Karpas-422 (cell line): Measurements from ENCODE around the gene RAB44. TPM values are rescaled to one million over a fixed set of nuclear protein-coding genes. Genes with fewer than 3 reads are reported as not detected.
A peak's percentile ranks its signal among the peaks of the same experiment; 100 is the strongest.

Experiments used
- DNase-seq: peaks from one replicate; pipeline ENCODE4 v3.0.0-alpha.2; 2015
- H2AFZ ChIP-seq: fragments of 200-600 bp; sonication (generic); 2 replicates; pipeline ENCODE4 v1.6.1; 2014; ENCODE audit warnings: antibody characterized with exemption, low read length, mixed read lengths
- H3K27ac ChIP-seq: fragments of 200-600 bp; sonication (generic); 2 replicates; pipeline ENCODE4 v1.5.1; 2014; ENCODE audit warnings: mild to moderate bottlenecking, low read length, moderate library complexity
- H3K27me3 ChIP-seq: fragments of 200-600 bp; sonication (generic); 2 replicates; pipeline ENCODE4 v1.6.1; 2014; ENCODE audit warnings: low read length, mixed read lengths
- H3K36me3 ChIP-seq: fragments of 200-600 bp; sonication (generic); 2 replicates; pipeline ENCODE4 v1.6.1; 2014; ENCODE audit warnings: low read length, mixed read lengths; ENCODE audit not compliant: insufficient read depth
- H3K4me1 ChIP-seq: fragments of 200-600 bp; sonication (generic); 2 replicates; pipeline ENCODE4 v1.6.1; 2014; ENCODE audit warnings: mild to moderate bottlenecking, low read length, mixed read lengths
- H3K4me2 ChIP-seq: fragments of 200-600 bp; sonication (generic); 2 replicates; pipeline ENCODE4 v1.6.1; 2014; ENCODE audit warnings: low read length, low read depth, mild to moderate bottlenecking; ENCODE audit not compliant: poor library complexity, severe bottlenecking
- H3K4me3 ChIP-seq: fragments of 200-600 bp; sonication (generic); 2 replicates; pipeline ENCODE4 v1.5.1; 2014; ENCODE audit warnings: mild to moderate bottlenecking, antibody characterized with exemption, low read length, mixed read lengths
- H3K79me2 ChIP-seq: fragments of 200-600 bp; sonication (generic); 2 replicates; pipeline ENCODE4 v1.6.1; 2014; ENCODE audit warnings: mild to moderate bottlenecking, low read length, mixed read lengths
- H3K9ac ChIP-seq: fragments of 200-600 bp; sonication (generic); 2 replicates; pipeline ENCODE4 v1.6.0; 2014; ENCODE audit warnings: low read length
- H3K9me2 ChIP-seq: fragments of 200-600 bp; sonication (generic), shearing (Covaris generic); replicated peaks from 2 replicates; pipeline ENCODE4 v1.6.0; 2014; ENCODE audit warnings: mild to moderate bottlenecking, low read length, moderate library complexity; ENCODE audit not compliant: insufficient read depth
- H3K9me3 ChIP-seq: fragments of 300-700, 200-600 bp; sonication (generic); 2 replicates; pipeline ENCODE4 v1.6.1; 2014; ENCODE audit warnings: low read length, mixed read lengths
- H4K20me1 ChIP-seq: fragments of 200-600 bp; sonication (generic); 2 replicates; pipeline ENCODE4 v1.6.1; 2014; ENCODE audit warnings: mild to moderate bottlenecking, antibody characterized with exemption, low read length, low read depth; ENCODE audit not compliant: insufficient read depth
- total RNA-seq: library from RNA; depleted of rRNA; stranded (reverse); fragments of >200 nt; shearing (Covaris generic); gene quantifications from 2 replicates; pipeline ENCODE4 v1.2.3, GENCODE V29; 2014; ENCODE audit warnings: low replicate concordance

The RAB44 gene
- total RNA-seq, 1 experiment from 2014 or later = not detected

GRCh38 chr6:36663504-36664446 lies 33.9 kb upstream of the RAB44 start:
- H3K27ac ChIP-seq = no peak overlapping the region
- no peaks in the 10 kb centered on the region for H3K79me2 ChIP-seq
- H3K36me3 ChIP-seq = no peaks in the 10 kb centered on the region
- H3K4me3 ChIP-seq = peak overlapping the region; percentile 53; the same call in 1 of the 2 replicates
- no peaks in the 10 kb centered on the region for H3K9me2 ChIP-seq
- no peaks in the 10 kb centered on the region for H3K9me3 ChIP-seq
- H3K27me3 ChIP-seq = peaks cover 2% of the 10 kb centered on the region; the same call in 1 of the 2 replicates
- peak overlapping the region; percentile 74 for H3K4me2 ChIP-seq
- H3K4me1 ChIP-seq = peaks cover 73% of the 10 kb centered on the region
- H3K9ac ChIP-seq = no peak overlapping the region
- no peak for DNase-seq
- peaks cover 6% of the 10 kb centered on the region; the same call in 1 of the 2 replicates for H4K20me1 ChIP-seq
- H2AFZ ChIP-seq = no peak overlapping the region

DNA sequence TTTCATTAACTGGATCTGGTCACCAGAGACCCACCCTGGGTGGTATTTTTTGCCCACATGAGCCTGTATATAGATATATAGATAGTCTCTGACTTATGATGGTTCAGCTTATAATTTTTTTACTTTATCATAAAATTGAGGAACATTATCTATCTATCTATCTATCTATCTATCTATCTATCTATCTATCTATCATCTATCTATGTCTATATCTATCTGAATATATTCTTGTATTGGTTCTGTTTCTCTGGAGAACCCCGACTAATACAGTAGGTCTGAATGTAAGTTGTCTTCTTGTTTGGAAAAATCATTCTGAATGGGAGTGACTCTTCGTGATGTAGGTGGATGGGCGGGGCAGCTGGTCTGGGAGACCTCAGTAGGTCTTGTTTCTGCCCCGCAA lies 32.4 kb upstream of the RAB44 start:
- Histone ChIP-seq H3K27me3 (peaks cover 2% of the 10 kb centered on the region; the same call in 1 of the 2 replicates), H3K27ac (peak overlapping the region; percentile 44; the same call in 1 of the 2 replicates), H3K4me3 (peak overlapping the region; percentile 53), H3K79me2 (no peaks in the 10 kb centered on the region), H3K9me3 (no peaks in the 10 kb centered on the region), H4K20me1 (peaks cover 6% of the 10 kb centered on the region; the same call in 1 of the 2 replicates), H2AFZ (no peak overlapping the region), H3K9me2 (no peaks in the 10 kb centered on the region), H3K36me3 (no peaks in the 10 kb centered on the region), H3K4me1 (peaks cover 76% of the 10 kb centered on the region), H3K9ac (no peak overlapping the region), H3K4me2 (peak overlapping the region; percentile 74)
- no peak for DNase-seq

DNA sequence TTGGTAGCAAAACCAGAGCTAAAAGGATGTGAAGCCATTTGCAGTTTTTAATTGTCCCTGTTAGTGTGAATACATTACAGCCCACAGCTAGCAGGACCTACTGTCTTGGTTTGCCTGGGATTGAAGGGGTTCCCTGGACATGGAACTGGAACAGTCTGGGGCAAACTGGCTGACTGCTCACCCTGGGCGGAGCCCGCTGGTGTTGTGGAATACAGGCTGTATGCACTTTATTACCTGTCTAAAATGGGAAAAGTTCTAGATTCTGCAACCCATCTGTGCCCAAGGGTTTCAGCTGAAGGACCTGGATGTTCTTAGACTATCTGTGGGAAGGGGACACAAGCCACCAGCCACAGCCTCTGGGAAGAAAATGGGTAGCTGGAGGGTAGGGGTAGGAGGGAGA lies 31.3 kb upstream of the RAB44 start:
- H3K27me3 ChIP-seq = peaks cover 2% of the 10 kb centered on the region; the same call in 1 of the 2 replicates
- no peak for DNase-seq

GRCh38 chr6:36666826-36667591 lies 30.6 kb upstream of the RAB44 start:
- Histone ChIP-seq H3K27ac (peak overlapping the region; percentile 55; the same call in 1 of the 2 replicates), H2AFZ (0 out of 2 replicates have a peak overlapping the region, but pooled peaks have one; percentile 19), H4K20me1 (no peaks in the 10 kb centered on the region), H3K9ac (peak overlapping the region; percentile 43), H3K4me3 (peak overlapping the region; percentile 32), H3K4me2 (peak overlapping the region; percentile 66), H3K9me2 (no peaks in the 10 kb centered on the region), H3K9me3 (no peaks in the 10 kb centered on the region), H3K79me2 (no peaks in the 10 kb centered on the region), H3K4me1 (peaks cover 71% of the 10 kb centered on the region), H3K27me3 (no peaks in the 10 kb centered on the region), H3K36me3 (no peaks in the 10 kb centered on the region)
- DNase-seq = peak; percentile 77

More for the DNA sequence above, 31.3 kb upstream of the RAB44 start:
- peak overlapping the region; percentile 43; the same call in 1 of the 2 replicates for H3K9ac ChIP-seq
- H3K4me3 ChIP-seq = no peak overlapping the region
- H3K36me3 ChIP-seq = no peaks in the 10 kb centered on the region
- peak overlapping the region; percentile 55; the same call in 1 of the 2 replicates for H3K27ac ChIP-seq
- H3K9me3 ChIP-seq = no peaks in the 10 kb centered on the region
- no peaks in the 10 kb centered on the region for H3K79me2 ChIP-seq
- peaks cover 6% of the 10 kb centered on the region; the same call in 1 of the 2 replicates for H4K20me1 ChIP-seq
- peaks cover 76% of the 10 kb centered on the region for H3K4me1 ChIP-seq
- peak overlapping the region; percentile 66 for H3K4me2 ChIP-seq
- H3K9me2 ChIP-seq = no peaks in the 10 kb centered on the region
- no peak overlapping the region for H2AFZ ChIP-seq

- peak overlapping the region; percentile 66 for H3K4me2 ChIP-seq
- no peaks in the 10 kb centered on the region for H3K9me2 ChIP-seq
- peaks cover 55% of the 10 kb centered on the region for H3K4me1 ChIP-seq
- H3K4me3 ChIP-seq = no peak overlapping the region
- H3K27me3 ChIP-seq = no peaks in the 10 kb centered on the region
- no peaks in the 10 kb centered on the region for H3K9me3 ChIP-seq
- H3K27ac ChIP-seq = no peak overlapping the region
- no peak overlapping the region for H2AFZ ChIP-seq
- DNase-seq = no peak
- H3K9ac ChIP-seq = no peak overlapping the region
- H3K36me3 ChIP-seq = no peaks in the 10 kb centered on the region
- no peaks in the 10 kb centered on the region for H4K20me1 ChIP-seq
- no peaks in the 10 kb centered on the region for H3K79me2 ChIP-seq
These were observed 29.0 kb upstream of the RAB44 start for GRCh38 chr6:36668591-36668990.

DNA sequence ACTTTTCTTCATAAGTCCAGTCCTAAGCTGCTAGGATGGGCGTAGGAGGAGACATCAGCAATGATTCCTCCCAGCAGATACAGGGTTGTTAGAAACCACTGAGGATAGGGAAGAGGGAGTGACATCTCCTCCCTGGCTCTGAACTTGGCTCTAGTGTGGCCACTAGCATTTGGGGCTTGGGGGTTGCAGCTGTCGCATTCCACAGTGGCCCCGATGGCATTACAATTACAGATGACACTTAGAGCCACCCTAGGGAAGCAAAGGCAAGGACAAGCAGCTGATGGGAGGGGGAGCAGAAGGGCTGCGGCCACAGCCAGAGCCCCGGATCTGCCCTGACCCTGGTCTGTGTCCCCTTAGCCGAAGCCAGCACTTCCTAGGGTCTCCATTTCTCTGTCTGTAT lies 28.6 kb upstream of the RAB44 start:
- Histone ChIP-seq H2AFZ (no peak overlapping the region), H3K9ac (no peak overlapping the region), H3K4me3 (no peak overlapping the region), H3K9me2 (no peaks in the 10 kb centered on the region), H3K27ac (no peak overlapping the region), H3K9me3 (no peaks in the 10 kb centered on the region), H3K36me3 (no peaks in the 10 kb centered on the region), H3K4me1 (peaks cover 51% of the 10 kb centered on the region), H4K20me1 (no peaks in the 10 kb centered on the region), H3K27me3 (no peaks in the 10 kb centered on the region), H3K79me2 (no peaks in the 10 kb centered on the region), H3K4me2 (no peak overlapping the region)
- DNase-seq = no peak

DNA sequence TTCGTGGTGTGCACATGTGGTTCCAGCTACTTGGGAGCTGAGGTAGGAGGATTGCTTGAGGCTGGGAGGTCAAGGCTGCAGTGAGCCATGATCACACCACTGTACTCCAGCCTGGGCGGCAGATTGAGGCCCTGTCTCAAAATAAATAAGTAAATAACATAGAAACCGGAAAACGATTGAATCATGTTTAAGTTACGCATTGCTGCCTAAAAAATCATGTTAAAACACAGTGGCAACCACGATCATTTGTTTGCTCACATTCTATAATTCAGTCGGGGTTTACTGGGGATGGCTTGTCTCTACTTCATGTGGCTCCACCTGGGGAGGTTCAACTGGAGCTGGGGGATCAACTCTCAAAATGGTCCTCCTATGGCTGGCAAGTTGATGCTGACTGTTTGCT lies 27.4 kb upstream of the RAB44 start:
- Histone ChIP-seq H3K4me2 (no peak overlapping the region), H3K4me1 (peaks cover 38% of the 10 kb centered on the region), H4K20me1 (no peaks in the 10 kb centered on the region), H3K9me2 (no peaks in the 10 kb centered on the region), H3K4me3 (no peak overlapping the region), H3K9ac (no peak overlapping the region), H3K9me3 (no peaks in the 10 kb centered on the region), H2AFZ (no peak overlapping the region), H3K79me2 (no peaks in the 10 kb centered on the region), H3K27ac (no peak overlapping the region), H3K36me3 (no peaks in the 10 kb centered on the region), H3K27me3 (no peaks in the 10 kb centered on the region)
- no peak for DNase-seq
